ENCODE measurements around the gene LY6G6F.
A peak's percentile ranks its signal among the peaks of the same experiment; 100 is the strongest.

DNA sequence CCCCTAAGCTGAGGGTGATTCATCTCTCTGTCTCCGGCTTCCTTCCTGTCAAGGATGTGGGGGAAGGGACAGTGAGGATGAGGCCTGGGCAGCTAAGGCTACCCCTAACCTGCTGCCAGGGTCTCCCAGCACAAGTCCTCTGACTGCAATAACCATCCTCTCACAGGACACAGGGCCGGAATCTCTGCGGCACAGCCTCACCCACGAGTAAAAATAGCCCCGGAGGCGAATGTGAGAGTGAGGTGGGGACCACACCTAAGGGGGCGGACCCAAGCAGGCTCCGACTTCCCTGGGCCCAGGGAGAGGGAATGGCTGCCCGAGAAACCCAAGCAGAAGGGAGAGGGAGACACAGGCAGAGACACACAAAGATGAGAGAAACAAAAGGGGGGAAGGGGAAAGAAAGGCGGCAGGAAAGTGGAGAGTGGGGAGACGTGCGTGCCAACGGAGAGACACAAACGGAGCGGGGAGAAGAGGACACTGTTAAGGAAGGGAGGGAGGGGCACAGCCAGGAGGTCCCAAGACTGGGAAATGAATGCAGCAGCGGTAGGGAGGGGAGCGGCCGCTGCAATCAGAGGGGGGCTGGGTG lies 28.2 kb downstream of the LY6G6F start:
- TF ChIP-seq NFYB (IDR thresholded peaks at IDR 0.05; ENCODE audit: insufficient read depth, low read depth, low read length) (no peak), RCOR1 (conservative IDR thresholded peaks at IDR 0.05; ENCODE audit: low read depth, low read length) (0 out of 2 replicates have a peak, but pooled peaks have one; percentile 54), CTCF (IDR thresholded peaks at IDR 0.05 in 2 of 3, conservative IDR thresholded peaks at IDR 0.05 in 1 of 3; ENCODE audit: control insufficient read depth in 2 of 3, extremely low read depth in 1 of 3, insufficient read depth in 1 of 3, low read depth in 3 of 3, low read length in 3 of 3) (no peak), RFX5 (IDR thresholded peaks at IDR 0.05; ENCODE audit: low read depth, low read length) (no peak), CEBPB (IDR thresholded peaks at IDR 0.05; ENCODE audit: borderline replicate concordance in 1 of 2, low read depth in 2 of 2, low read length in 2 of 2) (no peak), SP1 (IDR thresholded peaks at IDR 0.05; ENCODE audit: low read depth, low read length) (peak; percentile 33), YY1 (IDR thresholded peaks at IDR 0.05; ENCODE audit: low read depth, low read length) (peak; percentile 55; the same call in 1 of the 2 replicates), FOXM1 (IDR thresholded peaks at IDR 0.05; ENCODE audit: low read depth, low read length) (no peak), SMAD5 (IDR thresholded peaks at IDR 0.05; ENCODE audit: low read depth) (no peak), SMC3 (IDR thresholded peaks at IDR 0.05; ENCODE audit: borderline replicate concordance, low read length) (0 out of 2 replicates have a peak, but pooled peaks have one; percentile 1), MXI1 (IDR thresholded peaks at IDR 0.05; ENCODE audit: low read depth, low read length) (peak; percentile 69), POLR2A (IDR thresholded peaks at IDR 0.05; ENCODE audit: low read depth, low read length) (peak; percentile 73)
- TF ChIP-seq, protein P1, sequence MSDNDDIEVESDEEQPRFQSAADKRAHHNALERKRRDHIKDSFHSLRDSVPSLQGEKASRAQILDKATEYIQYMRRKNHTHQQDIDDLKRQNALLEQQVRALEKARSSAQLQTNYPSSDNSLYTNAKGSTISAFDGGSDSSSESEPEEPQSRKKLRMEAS (IDR thresholded peaks at IDR 0.05; ENCODE audit: low read depth, low read length): no peak

All from GM12878 (cell line).